ENCODE measurements around the gene EBP.
A peak's percentile ranks its signal among the peaks of the same experiment; 100 is the strongest.
"Not testable (repeated sequence)": the region's sequence is repeated elsewhere in the genome, so short reads cannot be mapped to it uniquely, and the experiment has no call there.

EBP gene

GRCh38 chrX:48525853-48526252, 4.2 kb downstream of the EBP start:
- DNase-seq (ENCODE audit: low spot score), result not testable (repeated sequence)

- no peak for DNase-seq (ENCODE audit: low spot score)
These were observed 9.1 kb downstream of the EBP start for GRCh38 chrX:48530736-48531135.

GRCh38 chrX:48531358-48531959, 9.9 kb downstream of the EBP start:
- DNase-seq (ENCODE audit: low spot score), result peak; percentile 16

GRCh38 chrX:48532161-48532560, 10.6 kb downstream of the EBP start:
- no peak for DNase-seq (ENCODE audit: low spot score)

GRCh38 chrX:48533165-48533564, 11.6 kb downstream of the EBP start:
- peak; percentile 17 for DNase-seq (ENCODE audit: low spot score)

- no peak for DNase-seq (ENCODE audit: low spot score)
These were observed 17.2 kb downstream of the EBP start for GRCh38 chrX:48538641-48539344.

GRCh38 chrX:48539345-48540027, 17.9 kb downstream of the EBP start, which contains the start of gene TBC1D25:
Gene TBC1D25 (plus strand): TSS chrX:48539714. CDS start chrX:48539798, 84 bp downstream.
- peak; percentile 96 for DNase-seq (ENCODE audit: low spot score)

- DNase-seq (ENCODE audit: low spot score), result no peak
These were observed 18.4 kb downstream of the EBP start for GRCh38 chrX:48540028-48540375.

- DNase-seq (ENCODE audit: low spot score), result no peak
These were observed 18.9 kb downstream of the EBP start for GRCh38 chrX:48540480-48540879.

- no peak for DNase-seq (ENCODE audit: low spot score)
These were observed 19.7 kb downstream of the EBP start for GRCh38 chrX:48541140-48541814.

GRCh38 chrX:48548871-48549270, 27.3 kb downstream of the EBP start:
- no peak for DNase-seq (ENCODE audit: low spot score)

- DNase-seq (ENCODE audit: low spot score), result not testable (repeated sequence)
These were observed 34.2 kb downstream of the EBP start for GRCh38 chrX:48555731-48556325.

GRCh38 chrX:48558271-48558670, 36.7 kb downstream of the EBP start:
- no peak for DNase-seq (ENCODE audit: low spot score)

- DNase-seq (ENCODE audit: low spot score), result no peak
These were observed 38.0 kb downstream of the EBP start for GRCh38 chrX:48559636-48560035.

GRCh38 chrX:48560056-48560455, 38.4 kb downstream of the EBP start:
- no peak for DNase-seq (ENCODE audit: low spot score)

GRCh38 chrX:48560681-48561080, 39.1 kb downstream of the EBP start:
- DNase-seq (ENCODE audit: low spot score), result no peak

GRCh38 chrX:48569958-48570357, 48.4 kb downstream of the EBP start:
- DNase-seq (ENCODE audit: low spot score), result no peak

- no peak for DNase-seq (ENCODE audit: low spot score)
These were observed 52.2 kb downstream of the EBP start for GRCh38 chrX:48573690-48574269.

GRCh38 chrX:48574270-48575266, 53.0 kb downstream of the EBP start, which contains the start of gene RBM3:
Gene RBM3 (plus strand): TSS chrX:48574484. CDS start chrX:48575181, 697 bp downstream.
- DNase-seq (ENCODE audit: low spot score), result peak; percentile 94

GRCh38 chrX:48575642-48576041, 54.0 kb downstream of the EBP start:
- no peak for DNase-seq (ENCODE audit: low spot score)

GRCh38 chrX:48576108-48576507, 54.5 kb downstream of the EBP start:
- no peak for DNase-seq (ENCODE audit: low spot score)
